Thoracic aorta (tissue), 2 donors: ENCODE measurements around the gene LDAF1. TPM values are rescaled to one million over a fixed set of nuclear protein-coding genes. Genes with fewer than 3 reads are reported as not detected.

Source experiments
- ATAC-seq: fragments of 150-250 bp; one replicate; pipeline ENCODE4 v1.8.0; 2017; ENCODE audit warnings: low read depth; ENCODE audit not compliant: insufficient number of reproducible peaks, low FRiP score
- DNase-seq: peaks from one replicate; pipeline ENCODE4 v3.0.0-alpha.2; 2020; ENCODE audit warnings: low spot score
- H3K27ac ChIP-seq, 2 donors: fragments of 200-600 bp; sonication (generic); 1 replicate in 1 of 2; 2 replicates in 1 of 2; pipeline ENCODE4 v1.5.1; 2016; ENCODE audit warnings: mild to moderate bottlenecking in 2 of 2, moderate library complexity in 2 of 2
- H3K27me3 ChIP-seq: fragments of 200-600 bp; sonication (generic); replicated peaks from 2 replicates; pipeline ENCODE4 v1.6.0; 2016; ENCODE audit warnings: mild to moderate bottlenecking; ENCODE audit not compliant: insufficient read depth
- H3K36me3 ChIP-seq: fragments of 200-600 bp; sonication (generic); one replicate; pipeline ENCODE4 v1.5.1; 2016
- H3K4me1 ChIP-seq, 2 donors: fragments of 200-600 bp; sonication (generic); 1 replicate in 1 of 2; 2 replicates in 1 of 2; pipeline versions ENCODE4 v1.5.1 to v1.6.0; 2016; ENCODE audit warnings: low read depth in 2 of 2, mild to moderate bottlenecking in 1 of 2; ENCODE audit not compliant: control insufficient read depth in 1 of 2
- H3K4me3 ChIP-seq: fragments of 200-600 bp; sonication (generic); 2 replicates; pipeline ENCODE4 v1.5.1; 2016; ENCODE audit warnings: mild to moderate bottlenecking
- H3K9me3 ChIP-seq: fragments of 200-600 bp; sonication (generic); 2 replicates; pipeline ENCODE4 v1.5.1; 2016
- CTCF ChIP-seq: fragments of 200-600 bp; sonication (generic); IDR thresholded peaks from one replicate; pipeline ENCODE4 v1.5.1; 2019; ENCODE audit warnings: antibody characterized with exemption
- total RNA-seq, 2 donors: library from RNA; depleted of rRNA; stranded (reverse); fragments of >200 nt; gene quantifications; one replicate each; pipeline versions ENCODE4 v1.1.0 to v1.2.3, GENCODE V29; 2016

The LDAF1 gene
- total RNA-seq, 2 donors from 2014 or later = 110 to 112 TPM

DNA sequence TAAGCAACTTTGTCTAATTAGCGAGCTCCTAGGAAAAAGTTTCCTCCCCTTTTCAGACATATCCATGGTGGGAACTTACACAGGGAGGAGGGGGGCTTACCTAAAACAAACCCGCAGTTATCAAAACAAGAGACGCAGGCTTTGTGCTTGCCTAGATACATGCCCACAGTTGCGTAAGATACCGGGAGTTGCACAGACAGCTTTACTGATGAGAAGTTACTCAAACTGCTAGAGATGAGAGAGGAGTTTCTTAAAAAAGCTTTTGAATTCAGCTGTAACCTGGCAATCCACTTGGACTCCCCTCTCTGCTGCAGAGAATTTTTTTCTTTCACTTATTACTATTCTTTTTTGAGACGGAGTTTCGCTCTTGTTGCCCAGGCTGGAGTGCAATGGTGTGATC, 59.7 kb downstream of the LDAF1 start:
- no peak for ATAC-seq
- TF ChIP-seq CTCF = no peak
- DNase-seq = no peak
- no peaks in the 10 kb centered on the region for H3K36me3 ChIP-seq
- H3K27ac ChIP-seq = no peak overlapping the region
- H3K27me3 ChIP-seq = no peaks in the 10 kb centered on the region
- no peaks in the 10 kb centered on the region for H3K9me3 ChIP-seq
- H3K4me3 ChIP-seq = no peak overlapping the region
- no peaks in the 10 kb centered on the region for H3K4me1 ChIP-seq

GRCh38 chr16:21219551-21219950, 61.1 kb downstream of the LDAF1 start:
- no peak for TF ChIP-seq CTCF
- ATAC-seq (no peak), DNase-seq (no peak)
- Histone ChIP-seq H3K9me3 (no peaks in the 10 kb centered on the region), H3K4me3 (no peak overlapping the region), H3K27ac (no peak overlapping the region), H3K36me3 (no peaks in the 10 kb centered on the region), H3K27me3 (no peaks in the 10 kb centered on the region), H3K4me1 (no peaks in the 10 kb centered on the region)

DNA sequence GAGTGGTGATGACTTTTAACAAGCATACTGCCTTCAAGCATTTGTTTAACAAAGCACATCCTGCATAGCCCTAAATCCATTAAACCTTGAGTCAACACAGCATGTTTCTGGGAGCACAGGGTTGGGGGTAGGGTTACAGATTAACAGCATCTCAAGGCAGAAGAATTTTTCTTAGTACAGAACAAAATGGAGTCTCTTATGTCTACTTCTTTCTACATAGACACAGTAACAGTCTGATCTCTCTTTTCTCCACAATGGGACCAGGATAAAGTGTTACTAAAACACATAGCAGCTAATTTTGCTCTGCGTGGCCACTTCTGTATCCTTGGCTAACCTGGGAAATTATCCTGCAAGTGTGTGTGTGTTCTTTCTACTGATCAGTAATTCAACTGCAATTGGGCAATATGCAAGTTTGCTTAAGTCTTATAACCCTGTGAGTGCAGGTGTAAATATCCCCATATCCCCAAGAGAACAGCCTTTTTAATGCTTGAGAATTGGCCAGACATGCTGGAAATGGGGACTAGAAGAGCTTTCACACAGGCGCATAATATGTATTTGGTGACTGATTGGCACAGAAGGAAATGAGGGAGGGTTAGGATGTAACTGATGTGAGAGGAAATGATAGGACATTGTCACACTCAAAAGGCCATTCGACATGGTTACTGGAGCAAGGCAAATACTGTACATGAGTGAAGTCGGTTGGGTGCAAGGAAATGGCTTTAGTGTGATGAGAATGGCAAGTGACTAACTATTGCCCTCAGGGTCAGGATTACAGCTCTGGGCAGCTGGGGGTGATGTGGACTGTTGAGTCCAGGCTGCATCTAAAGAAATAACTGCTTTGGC, 64.2 kb downstream of the LDAF1 start:
- ATAC-seq = no peak
- Histone ChIP-seq H3K27me3 (no peaks in the 10 kb centered on the region), H3K4me1 (no peaks in the 10 kb centered on the region), H3K36me3 (no peaks in the 10 kb centered on the region), H3K9me3 (no peaks in the 10 kb centered on the region), H3K27ac (no peak overlapping the region), H3K4me3 (no peak overlapping the region)
- no peak for DNase-seq
- no peak for TF ChIP-seq CTCF

DNA sequence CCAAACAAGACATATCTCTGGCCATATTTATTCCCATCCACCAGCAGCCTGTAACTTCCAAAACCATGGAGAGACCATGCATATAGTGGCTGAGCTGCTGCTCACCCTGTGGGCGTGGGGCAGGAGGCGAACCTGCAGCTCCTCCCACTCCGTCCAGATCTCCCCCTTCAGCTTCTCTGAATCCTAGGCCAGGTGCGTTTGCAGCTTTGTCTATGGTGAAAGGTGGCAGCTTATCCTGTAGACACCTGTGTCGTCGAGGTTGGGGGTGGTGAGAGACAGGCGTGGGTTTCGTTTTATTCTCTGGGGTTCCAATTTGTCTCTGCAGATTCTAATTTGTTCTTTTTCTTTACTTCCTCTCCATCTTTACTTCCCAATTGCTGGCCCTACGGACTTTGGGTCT, 65.3 kb downstream of the LDAF1 start:
- no peak for TF ChIP-seq CTCF
- Histone ChIP-seq H3K4me1 (no peaks in the 10 kb centered on the region), H3K36me3 (no peaks in the 10 kb centered on the region), H3K27ac (no peak overlapping the region), H3K4me3 (no peak overlapping the region), H3K27me3 (no peaks in the 10 kb centered on the region), H3K9me3 (no peaks in the 10 kb centered on the region)
- ATAC-seq (no peak), DNase-seq (no peak)

GRCh38 chr16:21224800-21225199, 66.3 kb downstream of the LDAF1 start:
- no peak for TF ChIP-seq CTCF
- H3K9me3 ChIP-seq = no peaks in the 10 kb centered on the region
- no peak for DNase-seq

More at GRCh38 chr16:21224800-21225199, 66.3 kb downstream of the LDAF1 start:
- Histone ChIP-seq H3K4me3 (no peak overlapping the region), H3K27me3 (no peaks in the 10 kb centered on the region), H3K4me1 (no peaks in the 10 kb centered on the region), H3K36me3 (no peaks in the 10 kb centered on the region), H3K27ac (no peak overlapping the region)
- no peak for ATAC-seq
